Glutamatergic neuron (in vitro differentiated cells): ENCODE results near the gene SLC31A1. TPM values are rescaled to one million over a fixed set of nuclear protein-coding genes. Genes with fewer than 3 reads are reported as not detected.

ENCODE experiments used
- DNase-seq: peaks from one replicate; pipeline ENCODE4 v3.0.0; 2022
- H3K27ac Mint-ChIP-seq: one replicate; pipeline ENCODE4 v1.8.0; 2020; ENCODE audit warnings: mild to moderate bottlenecking, mixed read lengths, inconsistent platforms; ENCODE audit not compliant: unreplicated experiment
- H3K27me3 Mint-ChIP-seq: one replicate; pipeline ENCODE4 v1.8.0; 2020; ENCODE audit warnings: mild to moderate bottlenecking, moderate library complexity, mixed read lengths, inconsistent platforms; ENCODE audit not compliant: unreplicated experiment
- H3K36me3 Mint-ChIP-seq: one replicate; pipeline ENCODE4 v1.8.0; 2020; ENCODE audit warnings: mild to moderate bottlenecking, mixed read lengths, inconsistent platforms; ENCODE audit not compliant: unreplicated experiment
- H3K4me1 Mint-ChIP-seq: one replicate; pipeline ENCODE4 v1.8.0; 2020; ENCODE audit warnings: mild to moderate bottlenecking, low read depth, mixed read lengths, inconsistent platforms; ENCODE audit not compliant: unreplicated experiment
- H3K4me3 Mint-ChIP-seq: one replicate; pipeline ENCODE4 v1.8.0; 2020; ENCODE audit warnings: mild to moderate bottlenecking, mixed read lengths, inconsistent platforms; ENCODE audit not compliant: unreplicated experiment
- H3K9me3 Mint-ChIP-seq: one replicate; pipeline ENCODE4 v1.8.0; 2020; ENCODE audit warnings: mild to moderate bottlenecking, moderate library complexity, mixed read lengths, inconsistent platforms; ENCODE audit not compliant: unreplicated experiment
- total RNA-seq: library from RNA; stranded (reverse); fragmentation: NEBNext Ultra II Directional; extraction: Animal tissue kit (Norgen Biotek cat#: 25700); gene quantifications from one replicate; pipeline ENCODE4 v1.2.1, GENCODE V29; 2021; ENCODE audit not compliant: unreplicated experiment
- TF ChIP-seq, protein P1 (sequence below): fragments of 200-600 bp; sonication (generic); IDR thresholded peaks from one replicate; pipeline ENCODE4 v1.5.0; 2021; ENCODE audit not compliant: partially characterized antibody, unreplicated experiment

The SLC31A1 gene
- total RNA-seq, 1 donor from 2014 or later: 11.2 TPM

DNA sequence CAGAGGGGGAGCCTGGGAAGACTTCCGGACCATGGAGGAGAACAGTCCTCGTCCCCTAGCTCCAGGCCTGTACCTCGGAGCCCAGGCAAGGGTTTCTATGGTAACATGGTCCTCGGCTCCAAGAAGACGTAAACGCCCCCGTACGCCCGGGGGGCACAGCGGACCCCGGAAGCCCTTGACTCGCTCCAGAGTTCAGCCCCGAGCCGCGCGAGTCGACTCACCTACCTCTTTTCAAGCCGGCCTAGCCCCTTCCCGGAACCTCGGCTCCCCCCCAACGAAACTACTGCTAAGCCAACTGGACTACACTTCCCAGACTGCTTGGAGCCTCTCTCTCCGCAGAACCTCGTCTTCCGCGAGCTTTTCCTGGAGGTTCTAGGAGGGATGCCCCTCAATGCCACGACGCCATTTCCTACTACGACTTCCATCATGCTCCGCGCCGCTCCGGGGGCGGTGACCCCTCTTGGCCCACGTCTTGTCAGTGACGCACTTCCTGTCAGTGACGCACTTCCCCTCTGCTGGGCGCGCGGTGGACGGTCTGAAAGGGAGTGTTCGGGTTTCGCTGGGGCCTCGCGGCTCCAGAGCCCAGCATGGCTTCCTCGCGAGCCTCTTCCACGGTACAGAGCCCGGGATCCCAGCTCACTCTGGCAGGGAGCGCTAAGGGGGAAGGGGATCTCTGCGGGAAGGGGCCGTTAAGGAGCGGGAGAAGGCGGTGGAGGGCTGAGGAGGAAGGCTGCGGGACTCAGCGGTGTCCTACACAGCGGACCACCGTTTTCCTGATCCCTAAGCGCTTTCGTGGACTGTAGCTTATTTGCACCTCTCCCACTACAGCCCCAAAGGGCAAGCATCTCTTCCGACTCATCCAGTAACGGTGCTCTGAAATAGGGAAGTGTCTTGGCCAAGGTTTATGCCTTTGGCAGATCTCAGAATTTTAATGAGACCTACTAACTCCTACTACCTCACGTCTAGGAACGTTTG lies 54.1 kb downstream of the SLC31A1 start, which contains the start of the genes CDC26 and PRPF4:
Gene CDC26, minus strand, starts transcription at position 416 of the 975 bp plus-strand sequence. CDS start 3,065 bp downstream, outside the sequence.
Gene PRPF4, plus strand, starts transcription at position 502 of the 975 bp plus-strand sequence. Its CDS starts 86 bp downstream, at position 588.
- peak; percentile 96 for DNase-seq
- H3K27me3 Mint-ChIP-seq: no peaks in the 10 kb centered on the region
- no peak within 1 kb of the TSS for H3K27ac Mint-ChIP-seq
- no peak within 1 kb of the TSS for H3K4me3 Mint-ChIP-seq
- H3K9me3 Mint-ChIP-seq: peaks cover 2% of the 10 kb centered on the region
- TF ChIP-seq, protein P1, sequence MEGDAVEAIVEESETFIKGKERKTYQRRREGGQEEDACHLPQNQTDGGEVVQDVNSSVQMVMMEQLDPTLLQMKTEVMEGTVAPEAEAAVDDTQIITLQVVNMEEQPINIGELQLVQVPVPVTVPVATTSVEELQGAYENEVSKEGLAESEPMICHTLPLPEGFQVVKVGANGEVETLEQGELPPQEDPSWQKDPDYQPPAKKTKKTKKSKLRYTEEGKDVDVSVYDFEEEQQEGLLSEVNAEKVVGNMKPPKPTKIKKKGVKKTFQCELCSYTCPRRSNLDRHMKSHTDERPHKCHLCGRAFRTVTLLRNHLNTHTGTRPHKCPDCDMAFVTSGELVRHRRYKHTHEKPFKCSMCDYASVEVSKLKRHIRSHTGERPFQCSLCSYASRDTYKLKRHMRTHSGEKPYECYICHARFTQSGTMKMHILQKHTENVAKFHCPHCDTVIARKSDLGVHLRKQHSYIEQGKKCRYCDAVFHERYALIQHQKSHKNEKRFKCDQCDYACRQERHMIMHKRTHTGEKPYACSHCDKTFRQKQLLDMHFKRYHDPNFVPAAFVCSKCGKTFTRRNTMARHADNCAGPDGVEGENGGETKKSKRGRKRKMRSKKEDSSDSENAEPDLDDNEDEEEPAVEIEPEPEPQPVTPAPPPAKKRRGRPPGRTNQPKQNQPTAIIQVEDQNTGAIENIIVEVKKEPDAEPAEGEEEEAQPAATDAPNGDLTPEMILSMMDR: no peak
- H3K4me1 Mint-ChIP-seq: peaks cover 1% of the 10 kb centered on the region
- H3K36me3 Mint-ChIP-seq: no peaks in the 10 kb centered on the region

GRCh38 chr9:113278840-113279239 lies 57.5 kb downstream of the SLC31A1 start:
- Mint-ChIP-seq H3K4me3 (no peak overlapping the region), H3K4me1 (peaks cover 1% of the 10 kb centered on the region), H3K36me3 (no peaks in the 10 kb centered on the region), H3K27me3 (no peaks in the 10 kb centered on the region), H3K27ac (no peak overlapping the region), H3K9me3 (peaks cover 2% of the 10 kb centered on the region)
- TF ChIP-seq, protein P1: no peak
- no peak for DNase-seq

DNA sequence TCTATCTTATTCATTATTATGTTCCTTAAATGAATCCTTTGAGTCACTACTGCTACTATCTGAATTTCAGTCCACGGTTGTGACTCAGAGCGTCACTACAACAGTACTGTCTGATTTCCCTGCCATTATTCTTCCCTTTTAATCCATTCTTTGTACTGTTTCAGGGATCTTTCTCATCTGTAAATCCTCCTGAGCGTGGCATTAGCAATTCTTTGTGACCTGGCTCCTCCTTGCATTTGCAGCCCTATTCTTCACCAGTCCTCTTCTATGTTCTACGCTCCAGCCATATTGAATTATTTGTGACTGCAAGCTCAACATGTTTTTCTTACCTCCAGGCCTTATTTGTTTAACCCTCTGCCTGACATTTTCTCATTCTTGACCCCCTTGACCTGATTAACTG lies 60.0 kb downstream of the SLC31A1 start:
- TF ChIP-seq, protein P1: no peak
- Mint-ChIP-seq H3K27me3 (no peaks in the 10 kb centered on the region), H3K9me3 (no peaks in the 10 kb centered on the region), H3K36me3 (no peaks in the 10 kb centered on the region), H3K27ac (no peak overlapping the region), H3K4me3 (no peak overlapping the region), H3K4me1 (no peaks in the 10 kb centered on the region)
- no peak for DNase-seq

GRCh38 chr9:113289091-113289490 lies 67.7 kb downstream of the SLC31A1 start:
- Mint-ChIP-seq H3K27ac (no peak overlapping the region), H3K27me3 (no peaks in the 10 kb centered on the region), H3K36me3 (no peaks in the 10 kb centered on the region), H3K4me1 (no peaks in the 10 kb centered on the region), H3K4me3 (no peak overlapping the region), H3K9me3 (no peaks in the 10 kb centered on the region)
- DNase-seq: no peak
- TF ChIP-seq, protein P1: no peak
